HG02973 (cell line): Measurements from ENCODE around the gene GABRB3.
"Not testable (repeated sequence)": the region's sequence is repeated elsewhere in the genome, so short reads cannot be mapped to it uniquely, and the experiment has no call there.

Experiments used
- ATAC-seq: cut with Tn5 transposase; IDR thresholded peaks from one replicate; pipeline ENCODE4 v1.9.1; 2021; ENCODE audit warnings: moderate library complexity; ENCODE audit not compliant: unreplicated experiment

GABRB3 gene

GRCh38 chr15:26736502-26737248 lies 36.2 kb downstream of the GABRB3 start:
- no peak for ATAC-seq

- no peak for ATAC-seq
These were observed 40.9 kb downstream of the GABRB3 start for GRCh38 chr15:26731965-26732364.

GRCh38 chr15:26729581-26729980 lies 43.3 kb downstream of the GABRB3 start:
- ATAC-seq, result no peak

GRCh38 chr15:26729030-26729429 lies 43.8 kb downstream of the GABRB3 start:
- no peak for ATAC-seq

- ATAC-seq, result no peak
These were observed 48.3 kb downstream of the GABRB3 start for GRCh38 chr15:26724381-26725150.

- ATAC-seq, result no peak
These were observed 50.2 kb downstream of the GABRB3 start for GRCh38 chr15:26722621-26723160.

GRCh38 chr15:26721232-26721967 lies 51.5 kb downstream of the GABRB3 start:
- ATAC-seq, result no peak

- ATAC-seq, result no peak
These were observed 52.3 kb downstream of the GABRB3 start for GRCh38 chr15:26720546-26720945.

- not testable (repeated sequence) for ATAC-seq
These were observed 53.0 kb downstream of the GABRB3 start for GRCh38 chr15:26719866-26720265.

- no peak for ATAC-seq
These were observed 56.8 kb downstream of the GABRB3 start for GRCh38 chr15:26716069-26716468.

GRCh38 chr15:26713498-26713897 lies 59.4 kb downstream of the GABRB3 start:
- ATAC-seq, result no peak

- no peak for ATAC-seq
These were observed 60.5 kb downstream of the GABRB3 start for GRCh38 chr15:26712335-26712734.

GRCh38 chr15:26711445-26711844 lies 61.4 kb downstream of the GABRB3 start:
- no peak for ATAC-seq

GRCh38 chr15:26702381-26702780 lies 70.5 kb downstream of the GABRB3 start:
- no peak for ATAC-seq

- ATAC-seq, result no peak
These were observed 74.3 kb downstream of the GABRB3 start for GRCh38 chr15:26698555-26698954.

- ATAC-seq, result no peak
These were observed 75.0 kb downstream of the GABRB3 start for GRCh38 chr15:26697913-26698312.

GRCh38 chr15:26691249-26691648 lies 81.6 kb downstream of the GABRB3 start:
- no peak for ATAC-seq

- ATAC-seq, result no peak
These were observed 82.1 kb downstream of the GABRB3 start for GRCh38 chr15:26690778-26691177.

GRCh38 chr15:26689462-26689861 lies 83.4 kb downstream of the GABRB3 start:
- no peak for ATAC-seq

- ATAC-seq, result no peak
These were observed 86.2 kb downstream of the GABRB3 start for GRCh38 chr15:26686547-26687187.
